ENCODE results near the gene MCM9. TPM values are rescaled to one million over a fixed set of nuclear protein-coding genes. Genes with fewer than 3 reads are reported as not detected.

The MCM9 gene
- total and polyA plus RNA-seq, 2 donors from 2014 or later: 4.8 to 25.9 TPM

DNA sequence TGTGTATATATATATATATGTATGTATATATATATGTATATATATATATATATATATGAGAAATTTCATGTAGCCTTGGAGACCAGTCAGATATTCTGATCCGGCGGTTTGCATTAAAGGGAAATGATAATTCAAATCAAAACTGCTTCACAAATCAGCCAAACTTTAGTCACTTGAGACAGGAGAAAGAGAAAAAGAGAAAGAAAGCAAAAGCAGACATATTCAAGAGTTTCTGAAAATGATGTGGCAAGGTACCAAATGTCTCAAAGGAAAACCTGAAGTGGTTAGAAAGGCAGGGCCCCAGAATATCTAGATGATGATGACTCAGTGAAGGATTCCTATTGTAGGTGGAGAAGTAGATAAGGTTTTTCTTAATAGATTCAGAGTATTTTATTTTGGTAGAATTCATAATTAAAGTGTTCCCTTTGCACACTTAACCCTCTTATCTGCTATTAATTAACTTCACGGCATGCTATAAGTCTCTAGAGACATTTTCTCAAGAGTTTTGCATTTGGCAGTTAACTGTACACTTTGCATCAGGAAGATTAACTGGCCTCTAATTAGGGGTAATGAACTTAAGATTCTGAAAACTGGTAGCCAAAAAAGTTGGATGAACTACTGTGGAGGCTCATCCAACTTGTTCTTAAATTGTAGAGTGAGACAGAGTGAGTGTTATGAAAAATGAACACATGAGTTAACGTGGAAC is 91.1 kb downstream of the MCM9 start:
- no peak for TF ChIP-seq CTCF (IDR thresholded peaks at IDR 0.05; ENCODE audit: borderline replicate concordance, extremely low read depth, insufficient read depth)
- H3K4me3 ChIP-seq (ENCODE audit: low read length in 3 of 3): no peak overlapping the region

DNA sequence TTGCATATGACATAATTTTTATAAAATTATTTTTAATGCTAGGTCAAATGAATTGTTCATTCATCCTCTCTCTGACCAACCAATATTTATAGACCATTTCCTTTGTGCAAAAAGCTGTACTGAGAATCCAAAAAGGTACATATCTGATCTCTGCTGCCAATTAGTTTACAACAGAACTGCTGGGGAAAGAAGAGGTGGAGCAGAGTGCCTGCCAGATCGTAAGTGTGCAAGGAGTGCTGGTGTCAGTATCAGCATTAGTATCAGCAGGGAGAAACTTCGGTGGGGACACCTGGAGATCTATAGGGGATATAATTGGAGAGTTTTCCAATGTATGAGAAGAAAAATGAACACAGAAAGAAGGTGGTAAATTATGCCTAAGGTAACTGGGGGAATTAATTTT is 104.3 kb downstream of the MCM9 start:
- no peak overlapping the region for H3K9ac ChIP-seq (ENCODE audit: low read length in 3 of 3)
- no peaks in the 10 kb centered on the region for H3K9me3 ChIP-seq (ENCODE audit: control insufficient read depth in 2 of 3, insufficient read depth in 1 of 3, low read length in 3 of 3)
- no peak for FAIRE-seq
- H3K27ac ChIP-seq (ENCODE audit: low read depth in 2 of 2, low read length in 2 of 2): no peak overlapping the region
- TF ChIP-seq CTCF (IDR thresholded peaks at IDR 0.05; ENCODE audit: borderline replicate concordance, extremely low read depth, insufficient read depth): no peak
- H3K4me3 ChIP-seq (ENCODE audit: low read length in 3 of 3): no peak overlapping the region
- no peaks in the 10 kb centered on the region for H3K27me3 ChIP-seq (ENCODE audit: control insufficient read depth, insufficient read depth, low read length)
- intact Hi-C loops (cut with DNase I): no loop called here
- no peak for DNase-seq
- peaks cover 0 to 19% (median 11%) of the 10 kb centered on the region in 3 donors for H3K36me3 ChIP-seq (ENCODE audit: control insufficient read depth in 2 of 3, insufficient read depth in 3 of 3, low read length in 3 of 3)
- H3K4me1 ChIP-seq (ENCODE audit: control insufficient read depth in 2 of 3, insufficient read depth in 2 of 3, low read depth in 1 of 3, low read length in 3 of 3): no peaks in the 10 kb centered on the region

More for the DNA sequence above, 91.1 kb downstream of the MCM9 start:
- Histone ChIP-seq H3K4me1 (ENCODE audit: control insufficient read depth in 2 of 3, insufficient read depth in 2 of 3, low read depth in 1 of 3, low read length in 3 of 3) (no peaks in the 10 kb centered on the region), H3K9me3 (ENCODE audit: control insufficient read depth in 2 of 3, insufficient read depth in 1 of 3, low read length in 3 of 3) (no peaks in the 10 kb centered on the region), H3K27me3 (ENCODE audit: control insufficient read depth, insufficient read depth, low read length) (no peaks in the 10 kb centered on the region), H3K36me3 (ENCODE audit: control insufficient read depth in 2 of 3, insufficient read depth in 3 of 3, low read length in 3 of 3) (no peaks in the 10 kb centered on the region), H3K27ac (ENCODE audit: low read depth in 2 of 2, low read length in 2 of 2) (no peak overlapping the region), H3K9ac (ENCODE audit: low read length in 3 of 3) (no peak overlapping the region)
- FAIRE-seq: no peak
- DNase-seq: no peak
- intact Hi-C loops (cut with DNase I): no loop called here

DNA sequence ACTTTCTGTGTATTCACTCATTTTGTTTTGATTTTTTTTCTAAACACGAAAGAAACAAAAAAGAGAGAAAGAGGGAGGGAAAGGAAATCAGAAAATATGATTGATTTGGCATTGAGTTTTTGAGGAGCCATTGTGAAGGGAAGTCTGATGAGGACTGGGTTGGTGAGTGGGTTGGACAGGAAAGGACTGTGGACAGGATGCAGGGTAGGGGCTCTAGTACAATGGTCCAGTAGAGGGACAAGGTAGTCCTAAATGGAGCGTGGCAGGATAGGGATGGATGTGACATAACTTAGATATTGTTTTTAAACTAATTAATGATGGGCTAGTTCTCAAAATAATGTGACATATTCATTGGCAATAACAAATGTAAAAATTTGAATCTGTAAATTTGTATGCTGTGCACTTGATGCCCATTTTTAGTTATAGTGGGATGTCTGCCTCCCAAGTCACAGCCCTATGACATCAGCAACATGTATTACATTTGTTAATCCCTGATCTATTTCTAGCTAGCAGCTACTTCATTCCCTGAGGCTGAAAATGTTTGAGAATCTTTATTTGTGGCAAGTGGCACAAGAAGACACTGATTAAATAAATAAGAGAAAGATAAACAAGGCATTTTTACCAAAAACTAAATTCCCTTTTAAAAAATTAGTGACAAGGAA is 105.0 kb downstream of the MCM9 start:
- Histone ChIP-seq H3K9me3 (ENCODE audit: control insufficient read depth in 2 of 3, insufficient read depth in 1 of 3, low read length in 3 of 3) (no peaks in the 10 kb centered on the region), H3K4me1 (ENCODE audit: control insufficient read depth in 2 of 3, insufficient read depth in 2 of 3, low read depth in 1 of 3, low read length in 3 of 3) (no peaks in the 10 kb centered on the region), H3K27me3 (ENCODE audit: control insufficient read depth, insufficient read depth, low read length) (no peaks in the 10 kb centered on the region), H3K4me3 (ENCODE audit: low read length in 3 of 3) (no peak overlapping the region), H3K9ac (ENCODE audit: low read length in 3 of 3) (no peak overlapping the region), H3K27ac (ENCODE audit: low read depth in 2 of 2, low read length in 2 of 2) (no peak overlapping the region), H3K36me3 (ENCODE audit: control insufficient read depth in 2 of 3, insufficient read depth in 3 of 3, low read length in 3 of 3) (peaks cover 0 to 23% (median 11%) of the 10 kb centered on the region in 3 donors)
- intact Hi-C loops (cut with DNase I): no loop called here
- DNase-seq (no peak), FAIRE-seq (no peak)
- no peak for TF ChIP-seq CTCF (IDR thresholded peaks at IDR 0.05; ENCODE audit: borderline replicate concordance, extremely low read depth, insufficient read depth)

All from kidney (tissue), 14 donors.